22Rv1 (cell line): ENCODE results near the gene HOXD12.
A peak's percentile ranks its signal among the peaks of the same experiment; 100 is the strongest.

Experiments
- H3K27ac ChIP-seq: fragments of 450-650 bp; 2 replicates; pipeline ENCODE4 v1.5.1; 2017
- CTCF ChIP-seq: fragments of 450-650 bp; IDR thresholded peaks from 2 replicates; pipeline ENCODE4 v1.5.1; 2017; ENCODE audit warnings: mild to moderate bottlenecking
- ZFX ChIP-seq: fragments of 450-650 bp; IDR thresholded peaks from 2 replicates; pipeline ENCODE4 v1.6.1; 2017; ENCODE audit warnings: antibody characterized with exemption, borderline replicate concordance

HOXD12 gene

DNA sequence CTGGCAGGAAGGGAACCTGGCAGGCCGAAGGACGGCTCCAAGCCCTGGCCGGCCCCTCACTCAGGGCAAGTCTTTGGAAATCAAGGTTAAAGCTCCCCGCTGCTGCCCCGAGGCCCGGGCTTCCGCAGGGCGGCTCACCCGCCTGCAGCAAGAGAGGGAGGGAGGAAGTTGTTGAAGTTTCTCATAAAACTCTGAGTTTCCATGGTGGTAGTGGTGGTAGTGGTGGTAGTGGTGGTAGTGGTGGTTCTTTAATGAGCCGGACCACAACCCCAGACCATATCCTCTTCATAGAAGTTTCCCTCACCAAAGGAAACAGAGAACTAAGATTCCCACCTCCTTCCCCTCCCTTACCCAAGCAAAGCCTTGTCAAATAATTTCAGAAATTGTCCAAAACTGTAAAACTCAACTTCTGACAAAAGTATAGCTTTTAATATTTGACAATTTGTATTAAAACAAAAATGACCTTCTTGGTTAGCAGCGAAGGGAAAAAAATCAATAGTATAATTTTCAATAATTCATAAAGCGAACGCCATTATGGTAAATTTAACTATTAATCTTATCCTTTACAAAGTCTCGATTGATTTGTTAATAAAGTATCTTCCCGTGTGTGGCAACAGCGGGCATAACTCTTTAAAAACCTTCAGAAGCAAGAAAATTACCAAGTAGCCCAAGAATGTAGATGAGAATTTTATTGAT lies 15.5 kb downstream of the HOXD12 start:
- TF ChIP-seq ZFX = no peak
- no peak for TF ChIP-seq CTCF
- H3K27ac ChIP-seq = no peak overlapping the region

DNA sequence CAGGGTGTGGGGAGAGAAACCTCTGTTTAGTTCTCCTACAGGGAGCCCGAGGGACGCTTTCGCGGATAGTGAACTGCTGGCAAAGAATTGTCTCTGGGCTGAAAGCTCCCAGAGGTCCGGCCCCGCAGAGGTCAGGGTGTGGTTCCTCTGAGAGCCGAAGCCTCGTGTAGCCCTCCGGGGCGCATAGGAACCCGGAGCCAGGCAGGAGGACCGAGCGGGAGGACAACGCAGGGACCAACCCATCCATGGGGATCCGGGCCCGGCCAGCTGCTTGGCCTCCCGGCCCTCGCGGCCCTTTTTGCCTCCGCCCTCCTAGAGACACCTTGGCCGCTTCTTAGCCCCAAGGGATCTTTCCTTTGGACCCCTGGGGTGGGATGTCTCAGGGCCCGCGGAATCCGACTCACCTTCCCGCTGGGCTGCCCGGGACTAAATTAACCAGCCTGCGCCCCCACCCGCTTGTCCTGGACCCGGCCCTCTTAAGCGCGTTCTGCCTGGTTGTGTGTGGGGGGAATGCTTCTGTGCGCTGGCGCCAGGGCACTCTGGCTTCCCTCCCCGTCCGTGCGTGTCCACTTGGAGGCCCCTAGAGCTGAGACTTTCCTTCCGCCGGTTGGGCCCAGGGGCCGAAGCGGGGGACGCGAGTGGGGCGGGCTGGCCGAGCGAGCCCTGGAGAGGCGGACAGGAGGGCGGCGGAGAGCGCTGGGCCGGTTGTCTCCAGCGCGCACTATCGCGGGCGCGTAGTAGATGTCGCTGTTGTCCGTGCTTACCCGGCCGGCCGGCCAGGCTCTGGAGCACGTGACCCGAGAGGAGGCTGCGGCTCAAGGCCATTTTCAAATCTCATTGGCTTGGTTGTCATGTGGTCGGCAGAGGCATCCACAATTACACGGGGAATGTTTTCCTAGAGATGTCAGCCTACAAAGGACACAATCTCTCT lies 16.6 kb downstream of the HOXD12 start, which contains the start of gene HOXD10:
TSS of gene HOXD10 (plus strand) at position 896 of the 931 bp plus-strand sequence. CDS start 56 bp downstream, outside the sequence.
- H3K27ac ChIP-seq = no peak within 1 kb of the TSS
- TF ChIP-seq CTCF (no peak), ZFX (no peak)

DNA sequence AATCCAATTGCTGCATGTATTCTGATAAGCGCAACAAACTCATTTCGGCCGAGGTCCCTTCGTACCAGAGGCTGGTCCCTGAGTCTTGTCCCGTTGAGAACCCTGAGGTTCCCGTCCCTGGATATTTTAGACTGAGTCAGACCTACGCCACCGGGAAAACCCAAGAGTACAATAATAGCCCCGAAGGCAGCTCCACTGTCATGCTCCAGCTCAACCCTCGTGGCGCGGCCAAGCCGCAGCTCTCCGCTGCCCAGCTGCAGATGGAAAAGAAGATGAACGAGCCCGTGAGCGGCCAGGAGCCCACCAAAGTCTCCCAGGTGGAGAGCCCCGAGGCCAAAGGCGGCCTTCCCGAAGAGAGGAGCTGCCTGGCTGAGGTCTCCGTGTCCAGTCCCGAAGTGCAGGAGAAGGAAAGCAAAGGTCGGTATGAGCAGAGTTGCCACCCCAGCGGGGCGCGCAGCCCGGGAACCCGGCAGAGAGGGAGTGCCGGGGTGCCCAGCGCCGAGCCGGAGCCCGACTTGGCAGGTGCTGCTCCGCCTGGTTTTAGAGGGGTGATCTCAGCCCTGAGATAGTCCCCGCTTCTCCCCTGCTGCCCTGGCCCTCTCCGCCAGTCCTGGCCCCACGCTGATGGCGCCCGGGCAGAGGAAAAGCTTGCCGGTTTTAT lies 17.7 kb downstream of the HOXD12 start:
- H3K27ac ChIP-seq = no peak overlapping the region
- TF ChIP-seq ZFX (no peak), CTCF (no peak)

GRCh38 chr2:176117823-176118371 lies 18.3 kb downstream of the HOXD12 start:
- TF ChIP-seq ZFX = no peak
- no peak for TF ChIP-seq CTCF
- no peak overlapping the region for H3K27ac ChIP-seq

DNA sequence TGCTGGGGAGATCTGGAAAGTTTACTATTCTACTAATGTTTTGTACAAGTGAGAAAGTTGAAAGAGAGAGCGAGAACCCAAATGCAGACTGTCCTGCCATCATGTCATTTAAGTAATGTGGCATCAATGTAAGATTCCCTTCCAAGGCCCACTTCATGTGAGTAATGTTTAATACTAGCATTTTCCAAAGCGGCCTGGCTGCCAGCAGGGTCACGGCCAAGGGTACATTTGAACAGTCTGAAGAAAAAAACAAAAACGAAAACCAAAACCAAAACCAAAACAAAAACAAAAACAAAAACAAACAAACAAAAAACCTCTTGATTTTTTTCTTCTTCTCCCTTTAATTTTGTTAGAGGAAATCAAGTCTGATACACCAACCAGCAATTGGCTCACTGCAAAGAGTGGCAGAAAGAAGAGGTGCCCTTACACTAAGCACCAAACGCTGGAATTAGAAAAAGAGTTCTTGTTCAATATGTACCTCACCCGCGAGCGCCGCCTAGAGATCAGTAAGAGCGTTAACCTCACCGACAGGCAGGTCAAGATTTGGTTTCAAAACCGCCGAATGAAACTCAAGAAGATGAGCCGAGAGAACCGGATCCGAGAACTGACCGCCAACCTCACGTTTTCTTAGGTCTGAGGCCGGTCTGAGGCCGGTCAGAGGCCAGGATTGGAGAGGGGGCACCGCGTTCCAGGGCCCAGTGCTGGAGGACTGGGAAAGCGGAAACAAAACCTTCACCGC lies 19.2 kb downstream of the HOXD12 start:
- H3K27ac ChIP-seq = no peak overlapping the region
- no peak for TF ChIP-seq ZFX
- peak; percentile 75 for TF ChIP-seq CTCF

GRCh38 chr2:176120364-176121189 lies 21.0 kb downstream of the HOXD12 start:
- TF ChIP-seq CTCF (no peak), ZFX (no peak)
- no peak overlapping the region for H3K27ac ChIP-seq
